Mucosa of rectum (tissue), 2 donors: ENCODE results near the gene MSI2.

Experiments
- H3K27ac ChIP-seq, 2 donors: one replicate each; pipeline ENCODE4 v1.7.0; 2013; ENCODE audit warnings: inconsistent platforms in 2 of 2, low read depth in 2 of 2, low read length in 2 of 2
- H3K27me3 ChIP-seq, 2 donors: one replicate each; pipeline ENCODE4 v1.7.0; 2013; ENCODE audit warnings: low read length in 2 of 2; ENCODE audit not compliant: control insufficient read depth in 2 of 2, insufficient read depth in 2 of 2
- H3K36me3 ChIP-seq, 2 donors: one replicate each; pipeline ENCODE4 v1.7.0; 2013; ENCODE audit warnings: low read length in 2 of 2; ENCODE audit not compliant: control insufficient read depth in 2 of 2, insufficient read depth in 2 of 2
- H3K4me1 ChIP-seq, 2 donors: one replicate each; pipeline ENCODE4 v1.7.0; 2013; ENCODE audit warnings: low read length in 2 of 2, mild to moderate bottlenecking in 1 of 2; ENCODE audit not compliant: control insufficient read depth in 2 of 2, insufficient read depth in 2 of 2
- H3K4me3 ChIP-seq, 2 donors: one replicate each; pipeline ENCODE4 v1.7.0; 2013; ENCODE audit warnings: low read length in 2 of 2
- H3K9ac ChIP-seq, 2 donors: one replicate each; pipeline ENCODE4 v1.7.0; 2013; ENCODE audit warnings: low read length in 2 of 2, low read depth in 1 of 2, mild to moderate bottlenecking in 1 of 2
- H3K9me3 ChIP-seq, 2 donors: one replicate each; pipeline ENCODE4 v1.7.0; 2013; ENCODE audit warnings: low read length in 2 of 2; ENCODE audit not compliant: control insufficient read depth in 2 of 2
- donor health status: healthy.
- donor health status: Normal muscosa, but diverticular disease.

Gene MSI2

GRCh38 chr17:57674894-57675293 lies 418.6 kb downstream of the MSI2 start:
- Histone ChIP-seq H3K9me3 (no peaks in the 10 kb centered on the region), H3K4me3 (no peak overlapping the region), H3K36me3 (peaks cover 0 to 14% of the 10 kb centered on the region in 2 donors), H3K9ac (no peak overlapping the region), H3K27ac (no peak overlapping the region), H3K4me1 (peaks cover 0 to 3% of the 10 kb centered on the region in 2 donors), H3K27me3 (no peaks in the 10 kb centered on the region)

DNA sequence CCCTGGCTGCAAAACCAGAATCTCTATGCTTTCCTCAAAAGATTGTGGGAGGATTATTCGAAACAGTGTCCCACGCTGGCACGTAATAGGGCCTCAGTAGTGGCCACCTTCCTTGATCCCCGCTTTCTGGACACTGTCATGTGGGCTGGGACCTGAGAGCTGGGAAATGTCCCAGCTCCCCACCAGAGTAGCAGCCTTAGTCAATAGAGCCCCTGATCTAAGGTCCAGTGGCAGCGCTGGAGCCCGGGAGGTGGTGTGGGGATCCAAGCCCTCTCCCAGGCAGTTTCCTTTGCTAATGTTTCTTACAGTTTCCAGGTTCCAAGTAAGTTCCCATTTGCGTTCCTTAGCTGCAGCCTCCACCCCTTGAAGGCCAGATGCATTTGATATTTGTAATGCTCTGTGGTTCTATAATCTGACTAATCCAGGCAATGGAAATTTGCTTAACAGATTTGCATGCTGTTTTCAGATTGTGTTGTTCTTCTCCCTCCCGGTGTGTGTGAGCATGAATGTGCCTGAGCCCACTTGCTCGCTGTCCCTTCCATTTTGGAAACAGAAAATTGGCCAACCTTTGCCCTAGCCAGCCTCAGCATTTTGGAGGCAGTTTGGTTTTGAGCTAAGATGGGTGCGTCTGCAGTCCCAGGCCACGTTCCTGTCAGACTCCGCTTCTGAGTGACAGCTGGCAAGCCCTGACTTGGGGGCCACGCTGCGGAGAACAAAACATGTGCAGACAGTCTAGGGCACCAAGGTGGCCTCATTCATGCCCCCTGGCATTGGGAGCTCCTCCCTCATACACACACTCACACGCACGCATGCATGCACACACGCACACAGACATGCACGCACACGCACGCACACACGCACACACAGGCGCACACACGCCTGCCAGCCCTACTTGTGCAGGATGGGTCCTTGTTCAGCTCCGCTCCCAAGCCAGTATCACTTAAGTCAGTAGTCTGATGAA lies 419.4 kb downstream of the MSI2 start:
- H3K27ac ChIP-seq: no peak overlapping the region
- H3K4me3 ChIP-seq: no peak overlapping the region
- H3K36me3 ChIP-seq: peaks cover 0 to 14% of the 10 kb centered on the region in 2 donors
- H3K9me3 ChIP-seq: no peaks in the 10 kb centered on the region
- no peaks in the 10 kb centered on the region for H3K27me3 ChIP-seq
- H3K9ac ChIP-seq: no peak overlapping the region
- peaks cover 0 to 3% of the 10 kb centered on the region in 2 donors for H3K4me1 ChIP-seq

DNA sequence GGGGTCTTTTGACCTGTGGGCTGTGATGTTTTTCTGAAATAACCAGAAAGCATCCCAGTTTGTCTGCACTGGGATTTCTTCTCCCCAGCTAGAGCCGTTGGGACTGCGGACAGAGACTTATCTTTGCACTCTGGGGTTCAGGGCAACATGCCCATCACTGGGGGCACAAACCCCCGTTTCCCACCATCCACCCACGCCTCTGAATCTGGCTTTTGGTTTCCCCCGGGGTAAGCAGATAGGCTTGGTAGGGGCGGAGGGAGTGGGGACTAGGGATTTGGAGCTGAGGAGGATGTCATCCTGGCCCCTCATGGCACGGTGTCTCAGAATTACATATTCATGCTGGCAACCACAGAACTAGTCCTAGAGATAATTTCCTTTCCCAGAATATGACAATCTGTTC lies 420.2 kb downstream of the MSI2 start:
- Histone ChIP-seq H3K9ac (no peak overlapping the region), H3K4me3 (no peak overlapping the region), H3K36me3 (peaks cover 0 to 14% of the 10 kb centered on the region in 2 donors), H3K27me3 (no peaks in the 10 kb centered on the region), H3K9me3 (no peaks in the 10 kb centered on the region), H3K27ac (no peak overlapping the region), H3K4me1 (peaks cover 0 to 3% of the 10 kb centered on the region in 2 donors)

- H3K36me3 ChIP-seq: peaks cover 0 to 14% of the 10 kb centered on the region in 2 donors
- no peak overlapping the region for H3K4me3 ChIP-seq
- no peak overlapping the region for H3K9ac ChIP-seq
- no peaks in the 10 kb centered on the region for H3K4me1 ChIP-seq
- no peak overlapping the region for H3K27ac ChIP-seq
- no peaks in the 10 kb centered on the region for H3K27me3 ChIP-seq
- H3K9me3 ChIP-seq: no peaks in the 10 kb centered on the region
Observed at GRCh38 chr17:57677301-57677700, 421.0 kb downstream of the MSI2 start.

GRCh38 chr17:57677858-57678257 lies 421.5 kb downstream of the MSI2 start:
- H3K9ac ChIP-seq: no peak overlapping the region
- H3K4me3 ChIP-seq: no peak overlapping the region
- no peaks in the 10 kb centered on the region for H3K27me3 ChIP-seq
- no peak overlapping the region for H3K27ac ChIP-seq
- no peaks in the 10 kb centered on the region for H3K9me3 ChIP-seq
- H3K36me3 ChIP-seq: peaks cover 0 to 14% of the 10 kb centered on the region in 2 donors
- no peaks in the 10 kb centered on the region for H3K4me1 ChIP-seq

DNA sequence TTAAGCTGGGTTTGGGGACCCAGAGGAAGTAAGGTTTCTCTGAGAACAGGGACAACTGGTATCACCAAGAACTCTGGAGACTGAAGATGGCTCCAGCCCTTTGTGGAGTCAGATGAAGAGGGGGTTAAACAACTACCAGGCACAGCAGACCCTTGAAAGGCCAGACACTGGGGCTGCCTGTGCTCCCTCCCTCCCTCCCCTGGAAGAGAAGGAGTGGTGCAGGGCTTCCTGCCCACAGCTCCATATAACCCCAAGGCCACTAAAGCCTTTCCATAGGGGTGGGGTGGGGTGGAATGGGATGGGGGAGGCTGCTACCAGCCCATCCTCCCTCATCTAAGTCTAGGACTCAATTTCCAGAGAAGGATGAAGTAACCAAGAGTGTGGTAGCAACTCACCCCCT lies 422.1 kb downstream of the MSI2 start:
- no peaks in the 10 kb centered on the region for H3K9me3 ChIP-seq
- H3K4me3 ChIP-seq: no peak overlapping the region
- no peak overlapping the region for H3K27ac ChIP-seq
- no peaks in the 10 kb centered on the region for H3K4me1 ChIP-seq
- no peak overlapping the region for H3K9ac ChIP-seq
- H3K36me3 ChIP-seq: peaks cover 0 to 14% of the 10 kb centered on the region in 2 donors
- no peaks in the 10 kb centered on the region for H3K27me3 ChIP-seq

DNA sequence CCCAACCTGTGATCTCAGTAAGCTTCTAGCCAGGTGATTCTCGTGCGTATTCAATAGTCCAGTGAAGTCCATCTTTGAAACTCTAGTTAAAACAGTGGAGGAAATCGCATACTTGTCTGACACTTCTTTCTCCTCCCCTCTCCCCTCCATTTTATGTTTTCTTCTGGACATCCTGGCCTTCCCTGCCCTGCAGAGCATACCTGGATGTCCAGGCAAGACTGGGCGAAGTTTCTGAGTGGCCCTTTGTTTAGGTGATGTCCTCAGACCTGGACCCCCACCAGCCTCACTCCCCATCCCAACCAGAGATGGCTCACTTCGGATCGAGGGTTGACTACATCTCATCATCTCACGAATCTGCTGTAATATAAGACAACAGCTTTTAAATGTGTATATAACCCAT lies 423.0 kb downstream of the MSI2 start:
- H3K4me1 ChIP-seq: no peaks in the 10 kb centered on the region
- H3K9me3 ChIP-seq: no peaks in the 10 kb centered on the region
- no peak overlapping the region for H3K9ac ChIP-seq
- H3K36me3 ChIP-seq: peaks cover 0 to 14% of the 10 kb centered on the region in 2 donors
- no peak overlapping the region for H3K4me3 ChIP-seq
- no peaks in the 10 kb centered on the region for H3K27me3 ChIP-seq
- no peak overlapping the region for H3K27ac ChIP-seq

DNA sequence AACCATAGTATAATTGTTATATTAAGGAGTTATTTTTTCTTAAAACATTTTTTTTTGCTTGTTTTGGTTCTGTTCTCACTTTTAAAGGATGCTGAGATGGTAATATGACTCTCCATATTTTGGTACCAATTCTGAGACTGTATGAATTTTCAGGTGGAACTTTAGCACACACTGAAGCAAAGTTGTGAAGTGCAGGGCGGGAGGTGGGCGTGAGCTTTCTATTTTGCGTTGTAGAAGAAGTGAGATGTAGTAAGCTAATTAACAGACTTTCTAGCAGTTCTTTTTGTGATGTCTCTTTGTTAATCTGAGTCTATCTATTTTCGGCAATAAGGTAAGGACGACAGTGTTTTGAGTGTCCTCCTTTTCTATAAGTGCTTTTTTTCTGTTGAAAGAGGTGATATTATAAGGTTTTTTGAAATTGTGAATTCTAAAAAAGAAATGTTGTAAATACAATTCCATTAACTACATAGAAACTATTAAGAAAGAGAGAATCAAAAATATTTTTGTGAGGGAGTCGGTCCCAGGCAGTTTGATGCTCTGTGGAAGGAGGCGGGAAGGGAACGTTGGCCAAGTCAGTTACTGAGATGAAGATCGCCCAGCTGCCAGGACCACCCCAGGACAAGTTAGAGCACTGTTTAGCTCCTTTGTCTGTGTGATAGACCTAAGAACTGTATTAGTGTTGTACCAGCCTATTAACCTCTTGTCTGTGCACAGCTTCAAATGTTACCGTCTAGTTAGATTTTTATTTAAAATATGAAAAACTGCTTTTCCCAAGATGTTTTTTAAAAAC lies 423.8 kb downstream of the MSI2 start:
- Histone ChIP-seq H3K4me1 (no peaks in the 10 kb centered on the region), H3K27me3 (no peaks in the 10 kb centered on the region), H3K9me3 (no peaks in the 10 kb centered on the region), H3K4me3 (no peak overlapping the region), H3K36me3 (peaks cover 0 to 11% of the 10 kb centered on the region in 2 donors), H3K27ac (no peak overlapping the region), H3K9ac (no peak overlapping the region)

- Histone ChIP-seq H3K27me3 (no peaks in the 10 kb centered on the region), H3K9ac (no peak overlapping the region), H3K36me3 (no peaks in the 10 kb centered on the region), H3K9me3 (no peaks in the 10 kb centered on the region), H3K4me1 (no peaks in the 10 kb centered on the region), H3K27ac (no peak overlapping the region), H3K4me3 (no peak overlapping the region)
Observed at GRCh38 chr17:57682701-57683100, 426.4 kb downstream of the MSI2 start.
